ENCODE data around the gene TBX21. TPM values are rescaled to one million over a fixed set of nuclear protein-coding genes. Genes with fewer than 3 reads are reported as not detected.

Gene TBX21
- polyA plus RNA-seq (not detected in 2 replicates), polyA minus RNA-seq (not detected in 2 replicates)

- Histone ChIP-seq H3K9me2 (ENCODE audit: insufficient read depth, low read length) (no peaks in the 10 kb centered on the region), H3K9ac (ENCODE audit: low read length) (no peak within 1 kb of the TSS), H3F3A (ENCODE audit: insufficient read depth, low read length, poor library complexity, severe bottlenecking) (no peaks in the 10 kb centered on the region), H3K9me3 (ENCODE audit: low read length) (no peaks in the 10 kb centered on the region), H3K79me2 (replicated peaks; ENCODE audit: insufficient read depth, low read length) (no peaks in the 10 kb centered on the region), H3K27ac (ENCODE audit: low read length) (no peak within 1 kb of the TSS), H4K20me1 (ENCODE audit: insufficient read depth) (no peaks in the 10 kb centered on the region), H3K4me3 (ENCODE audit: low read length) (peak within 1 kb of the TSS; percentile 61), H3K4me2 (ENCODE audit: low read length) (no peak within 1 kb of the TSS), H3K36me3 (ENCODE audit: insufficient read depth, low read length) (no peaks in the 10 kb centered on the region), H2AFZ (ENCODE audit: low read depth, low read length) (no peak within 1 kb of the TSS), H3K27me3 (ENCODE audit: insufficient read depth, low read depth, low read length) (peaks cover 64% of the 10 kb centered on the region)
- no peak for TF ChIP-seq TAF1 (IDR thresholded peaks at IDR 0.05; ENCODE audit: low read depth)
- no peak for TF ChIP-seq SMC3 (conservative IDR thresholded peaks at IDR 0.05; ENCODE audit: poor library complexity)
- no peak for TF ChIP-seq POLR2AphosphoS5 (IDR thresholded peaks at IDR 0.05)
- no peak for TF ChIP-seq CTCF (IDR thresholded peaks at IDR 0.05; ENCODE audit: poor library complexity, severe bottlenecking)
- no peak for TF ChIP-seq EP300 (conservative IDR thresholded peaks at IDR 0.05; ENCODE audit: poor library complexity, severe bottlenecking)
- no peak for TF ChIP-seq MXI1 (conservative IDR thresholded peaks at IDR 0.05; ENCODE audit: poor library complexity, severe bottlenecking)
- TF ChIP-seq REST (IDR thresholded peaks at IDR 0.05; ENCODE audit: borderline replicate concordance) = no peak
- TF ChIP-seq EZH2 (IDR thresholded peaks at IDR 0.05; ENCODE audit: borderline replicate concordance, insufficient read depth, low read length, poor library complexity, severe bottlenecking) = no peak
- no peak for TF ChIP-seq RAD21 (conservative IDR thresholded peaks at IDR 0.05)
These were observed at the start of gene TBX21 for GRCh38 chr17:47733047-47733673. TBX21 (plus strand) TSS chr17:47733236; CDS start chr17:47733455, 219 bp downstream.

GRCh38 chr17:47684025-47684424 lies 49.0 kb upstream of the TBX21 start:
- no peaks in the 10 kb centered on the region for H3K79me2 ChIP-seq (replicated peaks; ENCODE audit: insufficient read depth, low read length)
- no peaks in the 10 kb centered on the region for H3F3A ChIP-seq (ENCODE audit: insufficient read depth, low read length, poor library complexity, severe bottlenecking)
- H3K9ac ChIP-seq (ENCODE audit: low read length) = no peak overlapping the region
- H2AFZ ChIP-seq (ENCODE audit: low read depth, low read length) = no peak overlapping the region
- no peaks in the 10 kb centered on the region for H4K20me1 ChIP-seq (ENCODE audit: insufficient read depth)
- TF ChIP-seq CTCF (IDR thresholded peaks at IDR 0.05; ENCODE audit: poor library complexity, severe bottlenecking) (no peak), EP300 (conservative IDR thresholded peaks at IDR 0.05; ENCODE audit: poor library complexity, severe bottlenecking) (no peak), RAD21 (conservative IDR thresholded peaks at IDR 0.05) (no peak), POLR2AphosphoS5 (IDR thresholded peaks at IDR 0.05) (no peak), MXI1 (conservative IDR thresholded peaks at IDR 0.05; ENCODE audit: poor library complexity, severe bottlenecking) (no peak), EZH2 (IDR thresholded peaks at IDR 0.05; ENCODE audit: borderline replicate concordance, insufficient read depth, low read length, poor library complexity, severe bottlenecking) (no peak), TAF1 (IDR thresholded peaks at IDR 0.05; ENCODE audit: low read depth) (no peak), SMC3 (conservative IDR thresholded peaks at IDR 0.05; ENCODE audit: poor library complexity) (no peak), REST (IDR thresholded peaks at IDR 0.05; ENCODE audit: borderline replicate concordance) (no peak)
- no peaks in the 10 kb centered on the region for H3K27me3 ChIP-seq (ENCODE audit: insufficient read depth, low read depth, low read length)
- no peak overlapping the region for H3K4me2 ChIP-seq (ENCODE audit: low read length)
- H3K27ac ChIP-seq (ENCODE audit: low read length) = no peak overlapping the region
- H3K9me2 ChIP-seq (ENCODE audit: insufficient read depth, low read length) = no peaks in the 10 kb centered on the region
- no peaks in the 10 kb centered on the region for H3K9me3 ChIP-seq (ENCODE audit: low read length)
- H3K36me3 ChIP-seq (ENCODE audit: insufficient read depth, low read length) = peaks cover 5% of the 10 kb centered on the region
- H3K4me3 ChIP-seq (ENCODE audit: low read length) = no peak overlapping the region
